Fibroblast of the aortic adventitia (primary cell): Measurements from ENCODE around the gene BNIPL. TPM values are rescaled to one million over a fixed set of nuclear protein-coding genes. Genes with fewer than 3 reads are reported as not detected.

Source experiments
- DNase-seq: peaks from one replicate; pipeline ENCODE4 v3.0.0-alpha.2; 2010; ENCODE audit warnings: low read depth
- H3K4me3 ChIP-seq: 2 replicates; pipeline ENCODE4 v1.5.1; 2011; ENCODE audit warnings: low read depth, mild to moderate bottlenecking, control low read depth, low read length, moderate library complexity
- small RNA-seq: library from RNA; depleted of rRNA; stranded (forward); fragments of <200 nt; gene quantifications from one replicate; pipeline ENCODE3, GENCODE V24; 2012
- total RNA-seq: library from RNA; depleted of rRNA; stranded (reverse); fragments of >200 nt; gene quantifications from 2 replicates; pipeline ENCODE4 v1.2.3, GENCODE V29; 2012; ENCODE audit warnings: low replicate concordance
- TF ChIP-seq, protein P1 (sequence below): IDR thresholded peaks from 2 replicates; pipeline ENCODE4 v1.5.1; 2011; ENCODE audit warnings: mild to moderate bottlenecking, low read length, control low read depth, inconsistent platforms; ENCODE audit not compliant: insufficient read depth

The BNIPL gene
- total RNA-seq, 1 donor: 0.18 TPM

DNA sequence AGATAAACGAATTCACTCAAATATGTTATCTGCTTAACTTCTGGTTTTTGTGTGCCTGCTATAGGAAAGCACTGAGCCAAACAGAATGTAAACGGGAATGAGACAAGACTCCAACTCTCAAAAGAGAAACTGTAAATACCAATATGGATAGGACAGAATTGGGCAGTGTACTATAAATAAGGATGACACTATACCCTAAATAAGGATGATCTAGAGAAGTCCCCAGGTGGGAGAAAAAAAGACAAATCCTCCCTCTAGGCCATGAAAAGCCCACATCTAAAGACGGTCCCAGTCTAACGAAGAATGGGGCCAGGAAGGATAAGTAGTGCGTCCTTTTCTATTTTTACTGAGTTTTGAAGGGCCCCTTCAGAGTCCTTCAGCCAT lies 32.7 kb downstream of the BNIPL start:
- TF ChIP-seq, protein P1, sequence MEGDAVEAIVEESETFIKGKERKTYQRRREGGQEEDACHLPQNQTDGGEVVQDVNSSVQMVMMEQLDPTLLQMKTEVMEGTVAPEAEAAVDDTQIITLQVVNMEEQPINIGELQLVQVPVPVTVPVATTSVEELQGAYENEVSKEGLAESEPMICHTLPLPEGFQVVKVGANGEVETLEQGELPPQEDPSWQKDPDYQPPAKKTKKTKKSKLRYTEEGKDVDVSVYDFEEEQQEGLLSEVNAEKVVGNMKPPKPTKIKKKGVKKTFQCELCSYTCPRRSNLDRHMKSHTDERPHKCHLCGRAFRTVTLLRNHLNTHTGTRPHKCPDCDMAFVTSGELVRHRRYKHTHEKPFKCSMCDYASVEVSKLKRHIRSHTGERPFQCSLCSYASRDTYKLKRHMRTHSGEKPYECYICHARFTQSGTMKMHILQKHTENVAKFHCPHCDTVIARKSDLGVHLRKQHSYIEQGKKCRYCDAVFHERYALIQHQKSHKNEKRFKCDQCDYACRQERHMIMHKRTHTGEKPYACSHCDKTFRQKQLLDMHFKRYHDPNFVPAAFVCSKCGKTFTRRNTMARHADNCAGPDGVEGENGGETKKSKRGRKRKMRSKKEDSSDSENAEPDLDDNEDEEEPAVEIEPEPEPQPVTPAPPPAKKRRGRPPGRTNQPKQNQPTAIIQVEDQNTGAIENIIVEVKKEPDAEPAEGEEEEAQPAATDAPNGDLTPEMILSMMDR: no peak
- no peak overlapping the region for H3K4me3 ChIP-seq
- no peak for DNase-seq

DNA sequence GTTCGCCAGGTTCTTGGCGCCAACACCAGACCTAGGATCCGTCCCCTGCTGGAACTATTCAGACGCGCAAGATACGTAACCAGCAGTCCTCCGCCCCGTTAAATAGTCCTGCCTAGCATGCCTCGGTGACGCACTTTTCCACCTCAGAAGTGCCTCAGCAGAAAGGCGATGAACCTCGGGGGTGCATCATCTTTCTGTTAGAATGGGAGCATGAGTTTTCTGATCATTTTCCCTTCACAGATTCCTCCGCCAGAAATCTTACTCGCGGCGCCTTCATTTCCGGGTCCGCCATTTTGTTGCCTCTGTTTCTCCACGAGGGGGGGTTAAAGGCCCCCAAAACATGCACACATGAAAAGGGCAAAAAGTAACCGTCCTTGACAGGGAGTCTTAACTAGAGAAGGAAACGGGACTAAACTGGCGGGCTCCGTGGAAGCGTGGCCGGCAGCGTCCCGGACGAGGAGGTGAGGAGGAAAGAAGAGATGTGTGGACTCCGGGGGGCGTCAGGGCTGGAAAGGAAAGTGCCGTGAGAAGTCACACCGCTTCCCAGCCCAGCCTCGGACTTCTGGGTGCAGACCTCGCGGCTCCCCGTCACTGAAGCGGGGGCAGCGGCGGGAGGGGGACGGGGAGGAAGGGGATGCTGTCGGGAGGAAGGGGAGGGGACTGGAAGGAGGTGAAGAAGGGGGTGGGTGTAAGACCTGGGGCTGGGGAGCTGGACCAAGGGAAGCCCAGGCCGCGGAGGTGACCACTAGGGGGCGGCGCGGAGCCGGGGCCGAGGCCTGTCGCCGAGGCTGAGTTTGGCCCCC lies 34.3 kb downstream of the BNIPL start, which contains the start of gene GABPB2:
GABPB2 (plus strand) TSS at position 288 of the 803 bp plus-strand sequence. CDS start 17,429 bp downstream, outside the sequence.
- peak within 1 kb of the TSS; percentile 83 for H3K4me3 ChIP-seq
- TF ChIP-seq, protein P1: peak; percentile 95
- DNase-seq: peak; percentile 99

DNA sequence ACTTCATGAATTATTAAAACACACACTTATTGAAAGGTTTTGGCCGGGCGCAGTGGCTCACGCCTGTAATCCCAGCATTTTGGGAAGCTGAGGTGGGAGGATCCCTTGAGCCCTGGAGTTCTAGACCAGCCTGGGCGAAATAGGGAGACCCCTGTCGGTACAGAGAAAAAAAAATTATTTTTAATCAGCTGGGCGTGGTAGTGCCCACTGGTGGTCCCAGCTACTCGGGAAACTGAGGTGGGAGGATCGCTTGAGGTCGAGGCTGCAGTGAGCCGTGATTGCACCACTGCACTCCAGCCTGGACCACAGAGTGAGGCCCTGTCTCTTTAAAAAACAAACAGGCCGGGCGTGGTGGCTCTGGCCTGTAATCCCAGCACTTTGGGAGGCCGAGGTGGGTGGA lies 35.8 kb downstream of the BNIPL start:
- TF ChIP-seq, protein P1: peak; percentile 8
- DNase-seq: no peak
- H3K4me3 ChIP-seq: no peak overlapping the region

DNA sequence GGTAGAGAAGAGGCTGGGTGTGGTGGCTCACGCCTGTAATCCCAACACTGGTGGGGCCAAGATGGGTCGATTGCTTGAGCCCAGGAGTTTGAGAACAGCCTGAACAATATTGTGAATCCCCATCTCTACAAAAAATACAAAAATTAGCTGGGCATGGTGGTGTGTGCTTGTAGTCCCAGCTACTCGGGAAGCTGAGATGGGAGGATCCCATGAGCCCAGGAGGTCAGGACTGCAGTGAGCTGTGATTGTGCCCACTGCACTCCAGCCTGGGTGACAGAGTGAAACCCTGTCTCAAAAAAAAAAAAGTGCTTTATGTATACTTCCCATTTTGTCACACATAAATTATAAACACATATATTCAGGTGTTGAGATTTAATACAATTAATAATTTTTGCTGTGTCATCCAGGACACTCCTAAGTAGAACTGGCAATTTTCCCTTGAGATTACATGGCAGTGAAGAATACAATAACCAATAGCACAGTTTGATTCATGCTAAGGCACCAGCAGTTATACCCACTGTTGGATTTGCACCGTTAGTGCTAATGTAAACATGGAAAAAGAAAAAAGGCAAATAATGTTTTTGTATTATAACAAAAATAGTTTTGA lies 49.7 kb downstream of the BNIPL start:
- DNase-seq: no peak
- TF ChIP-seq, protein P1: no peak
- no peak overlapping the region for H3K4me3 ChIP-seq

Small RNA genes lying within 50 kb of the gene (small RNA-seq; reads per million reads assigned to genes)
- 1.6 reads per million, percentile 58 among the genes with 10 or more reads in this experiment for gene RNU6-884P

Other genes starting within 250 kb of the BNIPL start
- 547 and 1,513 TPM in 2 replicates for gene CTSK, start 228.3 kb upstream of the BNIPL start, total RNA-seq
- gene ARNT, start 160.0 kb upstream of the BNIPL start, total RNA-seq: 50.7 and 161 TPM in 2 replicates
- gene CTXND2, start 149.4 kb upstream of the BNIPL start, total RNA-seq: not detected in 2 replicates
- gene SETDB1, start 110.2 kb upstream of the BNIPL start, total RNA-seq: 30.7 and 43.0 TPM in 2 replicates
- 26.1 and 138 TPM in 2 replicates for gene CERS2, start 61.8 kb upstream of the BNIPL start, total RNA-seq
- gene ANXA9, start 54.3 kb upstream of the BNIPL start, total RNA-seq: 0.09 and 0.49 TPM in 2 replicates
- 10.9 and 16.4 TPM in 2 replicates for gene MINDY1, start 29.7 kb upstream of the BNIPL start, total RNA-seq
- 3.4 and 10.8 TPM in 2 replicates for gene PRUNE1, start 28.1 kb upstream of the BNIPL start, total RNA-seq
- gene C1orf56, start 11.2 kb downstream of the BNIPL start, total RNA-seq: 0.82 and 3.3 TPM in 2 replicates
- 33.8 and 42.3 TPM in 2 replicates for gene CDC42SE1, start 23.0 kb downstream of the BNIPL start, total RNA-seq
- 2.0 and 6.1 TPM in 2 replicates for gene MLLT11, start 23.8 kb downstream of the BNIPL start, total RNA-seq
- gene GABPB2, start 34.2 kb downstream of the BNIPL start, total RNA-seq: 5.2 and 14.6 TPM in 2 replicates
- 1.6 and 2.9 TPM in 2 replicates for gene SEMA6C, start 110.0 kb downstream of the BNIPL start, total RNA-seq
- gene TNFAIP8L2, start 120.1 kb downstream of the BNIPL start, total RNA-seq: not detected in 2 replicates
- 7.5 and 12.5 TPM in 2 replicates for gene LYSMD1, start 129.3 kb downstream of the BNIPL start, total RNA-seq
- gene SCNM1, start 129.6 kb downstream of the BNIPL start, total RNA-seq: 38.0 and 48.4 TPM in 2 replicates
- 0.54 TPM in 1 of 2 replicates, not detected in the other for gene TMOD4, start 139.4 kb downstream of the BNIPL start, total RNA-seq
- 9.2 and 42.8 TPM in 2 replicates for gene VPS72, start 153.6 kb downstream of the BNIPL start, total RNA-seq
- 56.4 and 86.4 TPM in 2 replicates for gene PIP5K1A, start 162.0 kb downstream of the BNIPL start, total RNA-seq
- 111 and 139 TPM in 2 replicates for gene PSMD4, start 218.1 kb downstream of the BNIPL start, total RNA-seq
- 7.0 and 14.2 TPM in 2 replicates for gene ZNF687, start 245.7 kb downstream of the BNIPL start, total RNA-seq